Smooth muscle cell (in vitro differentiated cells): ENCODE data around the gene EVA1A. TPM values are rescaled to one million over a fixed set of nuclear protein-coding genes. Genes with fewer than 3 reads are reported as not detected.

Source experiments
- DNase-seq: peaks from one replicate; lab custom pipeline; 2025; ENCODE audit not compliant: unreplicated experiment; lab: John Stamatoyannopoulos, UW
- H2AFZ ChIP-seq: fragments of 200-600 bp; sonication (generic); 2 replicates; pipeline ENCODE4 v1.6.0; 2016; ENCODE audit warnings: antibody characterized with exemption, low read depth, mild to moderate bottlenecking
- H3F3A ChIP-seq: fragments of 200-600 bp; sonication (generic); 2 replicates; pipeline ENCODE4 v1.6.0; 2017; ENCODE audit warnings: antibody characterized with exemption, low read depth
- H3K27ac ChIP-seq: fragments of 200-600 bp; sonication (generic); 2 replicates; pipeline ENCODE4 v1.5.1; 2016; ENCODE audit warnings: low read depth, mild to moderate bottlenecking
- H3K27me3 ChIP-seq: fragments of 200-600 bp; sonication (generic); 2 replicates; pipeline ENCODE4 v1.6.1; 2016; ENCODE audit warnings: low read depth, mild to moderate bottlenecking
- H3K36me3 ChIP-seq: fragments of 200-600 bp; sonication (generic); 2 replicates; pipeline ENCODE4 v1.5.1; 2016; ENCODE audit warnings: low read depth
- H3K4me1 ChIP-seq: fragments of 200-600 bp; sonication (generic); 2 replicates; pipeline ENCODE4 v1.5.1; 2016; ENCODE audit warnings: low read depth
- H3K4me2 ChIP-seq: fragments of 200-600 bp; sonication (generic); 2 replicates; pipeline ENCODE4 v1.6.0; 2016; ENCODE audit warnings: mild to moderate bottlenecking
- H3K4me3 ChIP-seq: fragments of 200-600 bp; sonication (generic); 2 replicates; pipeline ENCODE4 v1.5.1; 2016; ENCODE audit warnings: mild to moderate bottlenecking
- H3K79me2 ChIP-seq: fragments of 200-600 bp; sonication (generic); 2 replicates; pipeline ENCODE4 v1.6.0; 2016; ENCODE audit warnings: low read depth, mild to moderate bottlenecking
- H3K9ac ChIP-seq: fragments of 200-600 bp; sonication (generic); 2 replicates; pipeline ENCODE4 v1.6.0; 2016; ENCODE audit warnings: low read depth
- H3K9me3 ChIP-seq: fragments of 200-600 bp; sonication (generic); replicated peaks from 2 replicates; pipeline ENCODE4 v1.5.1; 2016; ENCODE audit warnings: low read depth
- H4K20me1 ChIP-seq: fragments of 200-600 bp; sonication (generic); 2 replicates; pipeline ENCODE4 v1.6.0; 2016; ENCODE audit warnings: low read depth
- CTCF ChIP-seq: fragments of 200-600 bp; sonication (generic); IDR thresholded peaks from 2 replicates; pipeline ENCODE4 v1.5.1; 2017; ENCODE audit warnings: borderline replicate concordance, mild to moderate bottlenecking, antibody characterized with exemption; ENCODE audit not compliant: insufficient read depth, poor library complexity, severe bottlenecking
- WGBS: methylation state at CpG from one replicate; pipeline ENCODE4 v1.1.7; 2016; ENCODE audit warnings: low lambda C conversion rate; 5-methylcytosine and 5-hydroxymethylcytosine counted together
- polyA plus RNA-seq: library from polyadenylated mRNA; unstranded; fragments of >200 nt; fragmentation: Nextera tagmentation; extraction: Ambion mirVana; gene quantifications from 2 replicates; pipeline ENCODE4 v1.2.1, GENCODE V29; 2016
- small RNA-seq: library from RNA; depleted of rRNA; stranded (forward); fragments of <200 nt; gene quantifications from one replicate; pipeline ENCODE3, GENCODE V24; 2014
- total RNA-seq: library from RNA; depleted of rRNA; stranded (reverse); fragments of >200 nt; gene quantifications from 2 replicates; pipeline ENCODE4 v1.2.3, GENCODE V29; 2014

Gene EVA1A
- total and polyA plus RNA-seq, 2 experiments from 2014 or later = 84.1 to 89.2 TPM

GRCh38 chr2:75453384-75454240, 107.1 kb downstream of the EVA1A start:
- no peak overlapping the region for H3K9ac ChIP-seq
- DNase-seq = no peak
- no peak overlapping the region for H3K4me3 ChIP-seq
- H3K9me3 ChIP-seq = no peaks in the 10 kb centered on the region
- H4K20me1 ChIP-seq = no peaks in the 10 kb centered on the region
- no peaks in the 10 kb centered on the region for H3F3A ChIP-seq
- no peaks in the 10 kb centered on the region for H3K27me3 ChIP-seq
- no peak overlapping the region for H3K4me2 ChIP-seq
- no peaks in the 10 kb centered on the region for H3K79me2 ChIP-seq
- H3K4me1 ChIP-seq = peaks cover 25% of the 10 kb centered on the region
- no peak for TF ChIP-seq CTCF
- H3K36me3 ChIP-seq = no peaks in the 10 kb centered on the region
- 71% methylated on average over 5 of the region's 5 CpGs for WGBS
- H2AFZ ChIP-seq = no peak overlapping the region
- H3K27ac ChIP-seq = no peak overlapping the region

GRCh38 chr2:75450068-75450467, 110.7 kb downstream of the EVA1A start:
- 87% methylated on average over 1 of the region's 1 CpG for WGBS
- Histone ChIP-seq H2AFZ (no peak overlapping the region), H3K4me1 (peaks cover 17% of the 10 kb centered on the region), H3F3A (no peaks in the 10 kb centered on the region), H3K4me3 (no peak overlapping the region), H4K20me1 (no peaks in the 10 kb centered on the region), H3K9me3 (no peaks in the 10 kb centered on the region), H3K79me2 (no peaks in the 10 kb centered on the region), H3K27ac (no peak overlapping the region), H3K36me3 (no peaks in the 10 kb centered on the region), H3K9ac (no peak overlapping the region), H3K27me3 (no peaks in the 10 kb centered on the region), H3K4me2 (no peak overlapping the region)
- DNase-seq = no peak
- no peak for TF ChIP-seq CTCF

GRCh38 chr2:75447176-75447575, 113.6 kb downstream of the EVA1A start:
- Histone ChIP-seq H4K20me1 (no peaks in the 10 kb centered on the region), H3K4me2 (no peak overlapping the region), H3K4me3 (no peak overlapping the region), H3K36me3 (no peaks in the 10 kb centered on the region), H2AFZ (no peak overlapping the region), H3K4me1 (no peaks in the 10 kb centered on the region), H3K27me3 (no peaks in the 10 kb centered on the region), H3K79me2 (no peaks in the 10 kb centered on the region), H3K9ac (no peak overlapping the region), H3F3A (no peaks in the 10 kb centered on the region), H3K9me3 (no peaks in the 10 kb centered on the region), H3K27ac (no peak overlapping the region)
- no peak for TF ChIP-seq CTCF
- 97% methylated on average over 5 of the region's 5 CpGs for WGBS
- no peak for DNase-seq

Small RNA genes lying within 50 kb of the gene (small RNA-seq; reads per million reads assigned to genes)
- gene RF01233 = not detected

Other genes with a start within 250 kb of the EVA1A start
- 58.3 and 77.8 TPM in 2 replicates for gene MRPL19, start 85.8 kb upstream of the EVA1A start, total RNA-seq
- 41.6 and 45.3 TPM in 2 replicates for gene MRPL19, start 85.8 kb upstream of the EVA1A start, polyA plus RNA-seq
- gene GCFC2, start 150.0 kb upstream of the EVA1A start, total RNA-seq = 11.2 and 11.5 TPM in 2 replicates
- gene GCFC2, start 150.0 kb upstream of the EVA1A start, polyA plus RNA-seq = 5.7 and 7.7 TPM in 2 replicates